ENCODE results near the gene COMTD1. TPM values are rescaled to one million over a fixed set of nuclear protein-coding genes. Genes with fewer than 3 reads are reported as not detected.

Gene COMTD1
- total and polyA plus RNA-seq, 2 donors (not counting 3 experiments of a cell fraction or from before 2014, with no cell fraction given) = 18.4 to 18.6 TPM

DNA sequence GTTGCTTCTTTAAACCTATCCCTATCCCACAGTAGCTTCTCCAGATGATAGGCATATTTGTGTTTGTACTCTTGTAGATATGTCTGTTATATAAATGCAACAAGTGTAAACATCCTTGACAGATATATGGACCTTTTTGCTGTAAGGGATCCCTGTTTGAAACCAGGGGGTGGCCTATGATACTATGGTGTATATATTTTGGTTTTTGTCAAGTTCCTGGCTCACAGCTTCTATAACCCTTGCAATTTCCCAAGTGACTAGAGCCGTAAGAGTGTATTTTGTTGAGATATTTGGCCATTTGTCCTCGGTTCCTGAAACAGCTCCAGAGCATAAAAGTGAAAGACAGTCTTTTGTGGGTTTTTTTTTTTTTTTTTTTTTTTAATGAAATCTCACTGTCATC is 9.7 kb downstream of the COMTD1 start:
- peak; percentile 21 for DNase-seq (ENCODE audit: low read depth, low spot score)
- H4K20me1 ChIP-seq (replicated peaks; ENCODE audit: control insufficient read depth, extremely low read depth, insufficient read depth, low read length) = no peaks in the 10 kb centered on the region

More for the DNA sequence above, 9.7 kb downstream of the COMTD1 start:
- no peak for FAIRE-seq
- Histone ChIP-seq H3K4me3 (replicated peaks in 1 of 3; ENCODE audit: insufficient read depth in 1 of 3, low read depth in 1 of 3, low read length in 3 of 3) (no peak overlapping the region), H3K9me3 (replicated peaks; ENCODE audit: control insufficient read depth, insufficient read depth, low read length) (no peaks in the 10 kb centered on the region), H3K27ac (ENCODE audit: insufficient read depth, low read depth, low read length) (peak overlapping the region; percentile 93), H3K27me3 (ENCODE audit: control insufficient read depth in 2 of 2, insufficient read depth in 2 of 2, low read length in 2 of 2) (no peaks in the 10 kb centered on the region), H3K9me1 (replicated peaks; ENCODE audit: control insufficient read depth, extremely low read depth, insufficient read depth, low read length) (no peaks in the 10 kb centered on the region), H2AFZ (ENCODE audit: low read depth, low read length) (no peak overlapping the region), H3K4me1 (ENCODE audit: control insufficient read depth, extremely low read depth, insufficient read depth, low read length) (peaks cover 59% of the 10 kb centered on the region), H3K36me3 (ENCODE audit: control insufficient read depth in 2 of 2, extremely low read depth in 1 of 2, insufficient read depth in 2 of 2, low read length in 2 of 2) (peaks cover 18% of the 10 kb centered on the region in 2 experiments), H3K79me2 (ENCODE audit: control insufficient read depth, insufficient read depth, low read length) (peaks cover 63% of the 10 kb centered on the region), H3K9ac (replicated peaks; ENCODE audit: extremely low read depth, insufficient read depth, low read length) (peak overlapping the region; percentile 77), H3K4me2 (ENCODE audit: insufficient read depth, low read length) (peak overlapping the region; percentile 54)
- BruUV-seq (replicated peaks) = TSS peak; percentile 23
- ChIA-PET POLR2A (interaction anchor here (1.0 to 2.0 kb wide), 3 partner anchors 8 to 15 kb away, joined by 4 to 23 read pairs (median 6); partner anchors contain the start of gene VDAC2), CTCF (interaction anchor here (1.1 to 3.8 kb wide), 7 partner anchors 9 to 992 kb away, joined by 3 to 22 read pairs (median 5); partner anchors contain the start of genes COMTD1 and VDAC2)
- dilution Hi-C loops (cut with MboI; ENCODE audit: extremely low pct_ligation_motif_present, low sequenced_read_pairs) = no loop called here
- intact Hi-C loops (cut with micrococcal nuclease) = loop anchor here (5.0 kb wide), 2 partner anchors 99 to 399 kb away; partner anchors contain the start of gene KAT6B
- TF ChIP-seq POLR2AphosphoS5 (IDR thresholded peaks at IDR 0.05; ENCODE audit: insufficient read depth, low read depth, low read length) (no peak), FOS (IDR thresholded peaks at IDR 0.05; ENCODE audit: borderline replicate concordance, insufficient read depth, low read length) (no peak), EZH2 (IDR thresholded peaks at IDR 0.05; ENCODE audit: borderline replicate concordance, low read depth, low read length, severe bottlenecking) (no peak), GATA2 (IDR thresholded peaks at IDR 0.05; ENCODE audit: insufficient read depth, insufficient read length, low read depth, low read length) (no peak), MYC (IDR thresholded peaks at IDR 0.05; ENCODE audit: low read depth, low read length) (no peak), JUN (IDR thresholded peaks at IDR 0.05; ENCODE audit: borderline replicate concordance, insufficient read depth, insufficient read length, low read depth) (no peak), POLR2A (IDR thresholded peaks at IDR 0.05; ENCODE audit: low read depth, low read length) (no peak)
- TF ChIP-seq, protein P1, sequence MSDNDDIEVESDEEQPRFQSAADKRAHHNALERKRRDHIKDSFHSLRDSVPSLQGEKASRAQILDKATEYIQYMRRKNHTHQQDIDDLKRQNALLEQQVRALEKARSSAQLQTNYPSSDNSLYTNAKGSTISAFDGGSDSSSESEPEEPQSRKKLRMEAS (IDR thresholded peaks at IDR 0.05; ENCODE audit: insufficient read depth, insufficient read length) = no peak
- TF ChIP-seq, protein P2, sequence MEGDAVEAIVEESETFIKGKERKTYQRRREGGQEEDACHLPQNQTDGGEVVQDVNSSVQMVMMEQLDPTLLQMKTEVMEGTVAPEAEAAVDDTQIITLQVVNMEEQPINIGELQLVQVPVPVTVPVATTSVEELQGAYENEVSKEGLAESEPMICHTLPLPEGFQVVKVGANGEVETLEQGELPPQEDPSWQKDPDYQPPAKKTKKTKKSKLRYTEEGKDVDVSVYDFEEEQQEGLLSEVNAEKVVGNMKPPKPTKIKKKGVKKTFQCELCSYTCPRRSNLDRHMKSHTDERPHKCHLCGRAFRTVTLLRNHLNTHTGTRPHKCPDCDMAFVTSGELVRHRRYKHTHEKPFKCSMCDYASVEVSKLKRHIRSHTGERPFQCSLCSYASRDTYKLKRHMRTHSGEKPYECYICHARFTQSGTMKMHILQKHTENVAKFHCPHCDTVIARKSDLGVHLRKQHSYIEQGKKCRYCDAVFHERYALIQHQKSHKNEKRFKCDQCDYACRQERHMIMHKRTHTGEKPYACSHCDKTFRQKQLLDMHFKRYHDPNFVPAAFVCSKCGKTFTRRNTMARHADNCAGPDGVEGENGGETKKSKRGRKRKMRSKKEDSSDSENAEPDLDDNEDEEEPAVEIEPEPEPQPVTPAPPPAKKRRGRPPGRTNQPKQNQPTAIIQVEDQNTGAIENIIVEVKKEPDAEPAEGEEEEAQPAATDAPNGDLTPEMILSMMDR (IDR thresholded peaks at IDR 0.05; ENCODE audit: extremely low read depth in 1 of 2, insufficient read depth in 1 of 2, low read depth in 1 of 2, low read length in 2 of 2) = no peak
